GM19395 (cell line): ENCODE results near the gene DSCAML1.

Experiments used
- ATAC-seq: cut with Tn5 transposase; IDR thresholded peaks from one replicate; pipeline ENCODE4 v1.9.1; 2021; ENCODE audit warnings: mild to moderate bottlenecking, moderate library complexity; ENCODE audit not compliant: unreplicated experiment

Gene DSCAML1

GRCh38 chr11:117831661-117832415, 34.8 kb upstream of the DSCAML1 start:
- no peak for ATAC-seq

- ATAC-seq, result no peak
Measured at GRCh38 chr11:117830674-117831351, 33.8 kb upstream of the DSCAML1 start.

GRCh38 chr11:117830072-117830471, 33.1 kb upstream of the DSCAML1 start:
- ATAC-seq, result no peak

- no peak for ATAC-seq
Measured at GRCh38 chr11:117829369-117829725, 32.3 kb upstream of the DSCAML1 start.

- ATAC-seq, result no peak
Measured at GRCh38 chr11:117828611-117829368, 31.8 kb upstream of the DSCAML1 start.

- no peak for ATAC-seq
Measured at GRCh38 chr11:117827521-117828511, 30.8 kb upstream of the DSCAML1 start.

GRCh38 chr11:117826832-117827231, 29.8 kb upstream of the DSCAML1 start:
- no peak for ATAC-seq

GRCh38 chr11:117826190-117826570, 29.2 kb upstream of the DSCAML1 start:
- ATAC-seq, result no peak

GRCh38 chr11:117825538-117826189, 28.6 kb upstream of the DSCAML1 start:
- ATAC-seq, result no peak

- no peak for ATAC-seq
Measured at GRCh38 chr11:117824571-117825537, 27.8 kb upstream of the DSCAML1 start, which contains the start of gene FXYD2. FXYD2 (minus strand) TSS chr11:117824744; CDS start chr11:117824678, 66 bp downstream.

- ATAC-seq, result no peak
Measured at GRCh38 chr11:117823946-117824420, 27.0 kb upstream of the DSCAML1 start.

GRCh38 chr11:117823294-117823945, 26.4 kb upstream of the DSCAML1 start:
- no peak for ATAC-seq

GRCh38 chr11:117822074-117823033, 25.3 kb upstream of the DSCAML1 start:
- no peak for ATAC-seq

GRCh38 chr11:117821431-117821830, 24.4 kb upstream of the DSCAML1 start:
- ATAC-seq, result no peak

GRCh38 chr11:117820516-117820915, 23.5 kb upstream of the DSCAML1 start:
- no peak for ATAC-seq

- ATAC-seq, result no peak
Measured at GRCh38 chr11:117820071-117820470, 23.1 kb upstream of the DSCAML1 start.
